Keratinocyte (primary cell): ENCODE results near the gene SH3D19. TPM values are rescaled to one million over a fixed set of nuclear protein-coding genes. Genes with fewer than 3 reads are reported as not detected.

Experiments
- DNase-seq: peaks from one replicate; pipeline ENCODE4 v3.0.0-alpha.2; 2011; ENCODE audit warnings: low read depth, missing footprints, low spot score
- FAIRE-seq: peaks from 2 replicates; lab custom pipeline; 2011; peaks lifted over from hg19 to GRCh38; lab: Jason Lieb, UNC
- H2AFZ ChIP-seq: 2 replicates; pipeline ENCODE4 v1.6.0; 2012; ENCODE audit warnings: low read length, control low read depth, inconsistent platforms; ENCODE audit not compliant: control insufficient read depth
- H3K27ac ChIP-seq: 2 replicates; pipeline ENCODE4 v1.5.1; 2011; ENCODE audit warnings: low read length; ENCODE audit not compliant: control insufficient read depth, insufficient read depth
- H3K27me3 ChIP-seq: 3 replicates; pipeline ENCODE4 v1.6.0; 2011; ENCODE audit warnings: low read length; ENCODE audit not compliant: control insufficient read depth, insufficient read depth; ENCODE audit errors: extremely low read depth
- H3K36me3 ChIP-seq, 2 experiments: 2 replicates in 1 of 2; 3 replicates in 1 of 2; pipeline ENCODE4 v1.5.1; 2011; ENCODE audit warnings: low read length in 2 of 2, mild to moderate bottlenecking in 1 of 2; ENCODE audit not compliant: control insufficient read depth in 2 of 2, insufficient read depth in 2 of 2; ENCODE audit errors: extremely low read depth in 1 of 2
- H3K4me1 ChIP-seq: 3 replicates; pipeline ENCODE4 v1.5.1; 2011; ENCODE audit warnings: low read length; ENCODE audit not compliant: control insufficient read depth, insufficient read depth; ENCODE audit errors: extremely low read depth
- H3K4me2 ChIP-seq: 3 replicates; pipeline ENCODE4 v1.6.0; 2011; ENCODE audit warnings: low read depth, low read length; ENCODE audit not compliant: control insufficient read depth, insufficient read depth; ENCODE audit errors: extremely low read depth
- H3K4me3 ChIP-seq, 3 experiments: fragments of 200-600 bp in 1 of 3; sonication (generic) in 1 of 3; 2 replicates in 2 of 3; 3 replicates in 1 of 3; pipeline ENCODE4 v1.5.1; 2011 to 2016; ENCODE audit warnings: low read length in 3 of 3, mild to moderate bottlenecking in 3 of 3, control low read depth in 2 of 3, inconsistent platforms in 1 of 3, low read depth in 1 of 3, mixed read lengths in 1 of 3, mixed run types in 1 of 3, moderate library complexity in 1 of 3; ENCODE audit not compliant: control insufficient read depth in 2 of 3, insufficient read depth in 2 of 3; ENCODE audit errors: extremely low read depth in 1 of 3
- H3K79me2 ChIP-seq: 2 replicates; pipeline ENCODE4 v1.6.0; 2012; ENCODE audit warnings: low read length; ENCODE audit not compliant: control insufficient read depth, insufficient read depth
- H3K9ac ChIP-seq: 3 replicates; pipeline ENCODE4 v1.6.0; 2011; ENCODE audit warnings: low read length; ENCODE audit not compliant: control insufficient read depth, insufficient read depth; ENCODE audit errors: extremely low read depth
- H3K9me1 ChIP-seq: 3 replicates; pipeline ENCODE4 v1.6.0; 2011; ENCODE audit warnings: low read length; ENCODE audit not compliant: control insufficient read depth, insufficient read depth; ENCODE audit errors: extremely low read depth
- H3K9me3 ChIP-seq: 2 replicates; pipeline ENCODE4 v1.5.1; 2012; ENCODE audit warnings: low read depth, low read length; ENCODE audit not compliant: control insufficient read depth
- H4K20me1 ChIP-seq: 3 replicates; pipeline ENCODE4 v1.6.0; 2011; ENCODE audit warnings: low read length; ENCODE audit not compliant: control insufficient read depth, insufficient read depth; ENCODE audit errors: extremely low read depth
- EZH2 ChIP-seq: IDR thresholded peaks from one replicate; pipeline ENCODE4 v1.6.1; 2012; ENCODE audit warnings: inconsistent platforms, mild to moderate bottlenecking, low read length, moderate library complexity
- dilution Hi-C: fragments of 300-500 bp; cut with MboI; formaldehyde crosslinking; loops from one replicate; pipeline ENCODE4 v1.7.0; 2020; ENCODE audit warnings: low sequenced_read_pairs; ENCODE audit not compliant: extremely low pct_ligation_motif_present
- polyA plus RNA-seq, 5 experiments: library from polyadenylated mRNA; depleted of rRNA in 3 of 5; stranded (reverse) in 3 of 5; stranded (forward) in 1 of 5; unstranded in 1 of 5; fragments of >200 nt; gene quantifications; 1 replicate in 1 of 5; 2 replicates in 3 of 5; 3 replicates in 1 of 5; pipeline versions ENCODE4 v1.2.1 to v1.2.3, GENCODE V29; 2011 to 2012; ENCODE audit warnings: missing spikeins in 2 of 5, low read depth in 1 of 5, low replicate concordance in 1 of 5
- TF ChIP-seq, protein P1 (sequence below), 3 experiments: IDR thresholded peaks in 1 of 3; conservative IDR thresholded peaks in 1 of 3; optimal IDR thresholded peaks in 1 of 3; 2 replicates in 2 of 3; 3 replicates in 1 of 3; pipeline versions ENCODE3 to v1.5.1; 2011; ENCODE audit warnings: low read length in 3 of 3, mild to moderate bottlenecking in 3 of 3, moderate library complexity in 2 of 3, control low read depth in 1 of 3, inconsistent platforms in 1 of 3; ENCODE audit not compliant: insufficient read depth in 2 of 3; ENCODE audit errors: extremely low read depth in 1 of 3

Gene SH3D19
- polyA plus RNA-seq, 1 donor (not counting 4 experiments of a cell fraction or from before 2014, with no cell fraction given) = 24.8 TPM

GRCh38 chr4:151340751-151341385, 15.5 kb upstream of the SH3D19 start:
- DNase-seq = no peak
- Histone ChIP-seq H3K4me3 (no peak overlapping the region), H3K4me2 (no peak overlapping the region), H3K79me2 (no peaks in the 10 kb centered on the region), H3K9me3 (no peaks in the 10 kb centered on the region), H3K9me1 (no peaks in the 10 kb centered on the region), H3K27me3 (no peaks in the 10 kb centered on the region), H3K4me1 (no peaks in the 10 kb centered on the region), H2AFZ (no peak overlapping the region), H3K9ac (no peak overlapping the region), H3K36me3 (no peaks in the 10 kb centered on the region), H3K27ac (no peak overlapping the region), H4K20me1 (no peaks in the 10 kb centered on the region)
- FAIRE-seq = no peak
- TF ChIP-seq, protein P1, sequence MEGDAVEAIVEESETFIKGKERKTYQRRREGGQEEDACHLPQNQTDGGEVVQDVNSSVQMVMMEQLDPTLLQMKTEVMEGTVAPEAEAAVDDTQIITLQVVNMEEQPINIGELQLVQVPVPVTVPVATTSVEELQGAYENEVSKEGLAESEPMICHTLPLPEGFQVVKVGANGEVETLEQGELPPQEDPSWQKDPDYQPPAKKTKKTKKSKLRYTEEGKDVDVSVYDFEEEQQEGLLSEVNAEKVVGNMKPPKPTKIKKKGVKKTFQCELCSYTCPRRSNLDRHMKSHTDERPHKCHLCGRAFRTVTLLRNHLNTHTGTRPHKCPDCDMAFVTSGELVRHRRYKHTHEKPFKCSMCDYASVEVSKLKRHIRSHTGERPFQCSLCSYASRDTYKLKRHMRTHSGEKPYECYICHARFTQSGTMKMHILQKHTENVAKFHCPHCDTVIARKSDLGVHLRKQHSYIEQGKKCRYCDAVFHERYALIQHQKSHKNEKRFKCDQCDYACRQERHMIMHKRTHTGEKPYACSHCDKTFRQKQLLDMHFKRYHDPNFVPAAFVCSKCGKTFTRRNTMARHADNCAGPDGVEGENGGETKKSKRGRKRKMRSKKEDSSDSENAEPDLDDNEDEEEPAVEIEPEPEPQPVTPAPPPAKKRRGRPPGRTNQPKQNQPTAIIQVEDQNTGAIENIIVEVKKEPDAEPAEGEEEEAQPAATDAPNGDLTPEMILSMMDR (optimal IDR thresholded peaks at IDR 0.05 in 1 of 3, IDR thresholded peaks at IDR 0.05 in 1 of 3, conservative IDR thresholded peaks at IDR 0.05 in 1 of 3; ENCODE audit: extremely low read depth in 1 of 3, insufficient read depth in 2 of 3, low read length in 3 of 3) = no peak
- no peak for TF ChIP-seq EZH2
- dilution Hi-C loops = no loop called here

GRCh38 chr4:151339467-151339866, 14.1 kb upstream of the SH3D19 start:
- no peaks in the 10 kb centered on the region for H4K20me1 ChIP-seq
- TF ChIP-seq EZH2 = no peak
- H3K9me3 ChIP-seq = no peaks in the 10 kb centered on the region
- no peaks in the 10 kb centered on the region for H3K36me3 ChIP-seq
- no peak overlapping the region for H3K27ac ChIP-seq
- no peaks in the 10 kb centered on the region for H3K79me2 ChIP-seq
- H3K4me2 ChIP-seq = no peak overlapping the region
- H3K9me1 ChIP-seq = no peaks in the 10 kb centered on the region
- H2AFZ ChIP-seq = no peak overlapping the region
- no peak overlapping the region for H3K4me3 ChIP-seq
- H3K4me1 ChIP-seq = no peaks in the 10 kb centered on the region
- FAIRE-seq (no peak), DNase-seq (no peak)
- H3K9ac ChIP-seq = no peak overlapping the region
- H3K27me3 ChIP-seq = no peaks in the 10 kb centered on the region
- dilution Hi-C loops = no loop called here
